NOMO-1 treated with dmso at 0.1 percent for 144 hours (cell line): ENCODE data around the gene B4GALT6.

ENCODE experiments used
- DNase-seq: peaks from one replicate; lab custom pipeline; 2025; ENCODE audit not compliant: unreplicated experiment; lab: John Stamatoyannopoulos, UW

B4GALT6 gene

GRCh38 chr18:31634331-31634713, 50.1 kb downstream of the B4GALT6 start:
- DNase-seq = no peak

GRCh38 chr18:31633392-31634330, 50.7 kb downstream of the B4GALT6 start:
- DNase-seq = no peak

DNA sequence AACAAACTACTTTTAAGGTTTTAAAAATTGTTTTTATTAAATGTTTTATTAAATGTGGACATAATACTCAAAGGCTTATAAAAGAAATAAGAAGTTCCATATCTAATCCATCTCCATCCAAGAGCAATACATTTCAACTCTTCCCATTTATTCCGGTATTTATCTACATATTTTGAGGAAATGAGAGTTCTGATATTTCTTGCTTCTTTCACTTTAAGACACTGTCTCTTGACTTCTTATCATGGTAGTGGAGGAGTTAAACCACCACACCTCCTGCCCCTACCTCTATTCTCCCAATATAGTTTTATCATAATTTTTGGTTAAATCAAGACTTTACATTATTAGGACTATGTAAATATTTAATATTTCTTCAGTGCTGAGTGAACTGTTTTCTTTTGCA, 52.0 kb downstream of the B4GALT6 start:
- no peak for DNase-seq

GRCh38 chr18:31631526-31631925, 52.9 kb downstream of the B4GALT6 start:
- DNase-seq = no peak

DNA sequence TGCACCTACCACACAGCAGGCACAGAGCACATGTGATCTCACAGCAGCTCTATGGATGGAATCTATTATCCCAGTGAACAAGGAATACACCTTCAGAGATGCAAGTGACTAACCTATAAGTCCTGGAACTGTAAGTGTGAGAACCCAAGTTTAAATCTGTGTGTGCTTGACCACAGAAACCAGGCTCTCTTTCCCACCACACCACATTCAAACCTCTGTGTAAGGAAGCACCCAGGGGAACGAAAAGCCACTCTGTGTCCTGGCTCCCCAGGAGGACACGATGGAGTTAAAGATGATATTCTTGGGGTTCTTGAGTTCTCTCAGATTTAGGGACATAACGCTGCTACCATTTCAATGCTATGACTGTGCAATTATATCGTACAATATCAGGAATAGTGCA, 53.8 kb downstream of the B4GALT6 start:
- no peak for DNase-seq

DNA sequence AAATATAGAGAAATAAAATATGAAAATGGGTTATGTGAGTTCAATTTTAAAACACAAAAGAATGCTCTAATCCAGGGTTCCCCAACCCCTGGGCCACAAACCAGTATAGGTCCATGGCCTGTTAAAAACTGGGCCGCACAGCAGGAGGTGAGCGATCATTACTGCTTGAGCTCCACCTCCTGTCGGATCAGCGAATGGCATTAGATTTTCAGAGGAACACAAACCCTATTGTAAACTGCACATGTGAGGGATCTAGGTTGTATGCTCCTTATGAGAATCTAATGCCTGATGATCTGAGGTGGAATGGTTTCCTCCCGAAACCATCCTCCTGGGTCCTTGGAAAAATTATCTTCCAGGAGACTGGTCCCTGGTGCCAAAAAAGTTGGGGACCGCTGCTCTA, 58.0 kb downstream of the B4GALT6 start:
- DNase-seq = no peak

- DNase-seq = no peak
Measured at GRCh38 chr18:31624892-31625640, 59.3 kb downstream of the B4GALT6 start.

- DNase-seq = no peak
Measured at GRCh38 chr18:31619291-31619690, 65.1 kb downstream of the B4GALT6 start.

DNA sequence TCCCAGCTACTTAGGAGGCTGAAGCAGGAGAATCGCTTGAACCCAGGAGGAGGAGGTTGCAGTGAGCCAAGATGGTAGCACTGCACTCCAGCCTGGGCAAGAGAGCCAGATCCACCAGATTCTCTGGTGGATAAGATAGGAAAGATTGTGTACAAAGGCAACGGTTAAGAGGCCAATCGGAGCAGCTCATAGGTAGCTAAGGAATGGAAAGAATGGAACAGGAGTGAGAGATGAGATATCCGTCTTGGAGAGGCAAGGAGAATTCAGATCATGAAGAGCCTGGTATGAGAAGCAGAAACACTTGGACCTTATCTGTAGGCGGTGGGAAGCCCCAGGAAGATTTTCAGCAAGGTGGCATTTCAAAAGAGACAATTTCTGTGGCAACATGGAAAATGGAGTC, 65.6 kb downstream of the B4GALT6 start:
- no peak for DNase-seq

DNA sequence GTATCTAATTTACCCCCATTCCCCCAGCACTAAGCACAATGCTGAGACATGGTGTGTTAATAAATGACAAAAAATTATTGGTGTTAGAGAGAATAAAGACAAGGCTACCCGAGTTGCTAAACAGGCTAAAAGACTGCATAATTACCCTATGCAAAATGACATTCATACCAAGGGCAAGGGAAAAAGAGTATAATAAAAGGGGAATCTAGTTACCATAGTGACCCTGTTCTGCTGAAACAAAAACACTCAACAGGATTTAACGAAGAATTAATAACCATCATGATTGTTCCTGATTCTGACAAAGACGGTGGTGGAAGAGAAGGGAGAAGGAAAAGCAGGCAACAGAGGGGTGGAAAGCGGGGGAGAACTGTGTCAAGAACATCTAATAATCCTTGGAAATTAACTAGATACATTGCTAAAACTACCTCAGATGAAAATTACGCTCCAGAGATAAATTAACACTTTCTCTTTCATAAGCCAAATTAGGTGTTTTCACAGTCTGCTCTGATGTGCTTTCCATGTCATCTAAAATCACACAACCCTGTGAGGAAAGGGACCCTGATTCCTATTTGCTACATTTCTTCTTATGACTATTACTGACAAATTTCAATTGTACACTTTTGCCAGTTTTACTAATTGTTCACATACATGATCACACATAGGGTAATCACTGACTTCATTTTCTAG, 67.2 kb downstream of the B4GALT6 start:
- no peak for DNase-seq

GRCh38 chr18:31616586-31616985, 67.8 kb downstream of the B4GALT6 start:
- DNase-seq = no peak

- no peak for DNase-seq
Measured at GRCh38 chr18:31614044-31614443, 70.3 kb downstream of the B4GALT6 start.

GRCh38 chr18:31612124-31612523, 72.3 kb downstream of the B4GALT6 start:
- DNase-seq = no peak

DNA sequence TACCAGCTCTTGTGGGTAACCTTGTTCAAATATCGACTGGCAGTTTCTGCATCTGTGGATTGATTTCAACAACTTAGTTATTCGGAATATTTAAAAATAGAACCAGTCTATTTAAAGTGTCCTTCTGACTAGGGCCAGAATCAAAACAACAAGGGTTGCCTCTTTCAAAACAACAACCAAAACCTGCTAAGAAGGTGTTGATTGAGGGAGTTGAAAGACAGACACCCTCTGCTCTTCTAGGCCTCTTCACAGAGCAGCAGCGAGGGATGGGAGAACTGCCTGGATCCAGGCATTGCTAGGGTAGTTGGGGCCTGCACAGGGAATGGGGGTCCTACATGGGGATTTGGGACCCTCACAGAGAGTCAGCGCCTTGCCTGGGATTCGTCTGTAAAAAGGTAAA, 72.9 kb downstream of the B4GALT6 start:
- DNase-seq = no peak

DNA sequence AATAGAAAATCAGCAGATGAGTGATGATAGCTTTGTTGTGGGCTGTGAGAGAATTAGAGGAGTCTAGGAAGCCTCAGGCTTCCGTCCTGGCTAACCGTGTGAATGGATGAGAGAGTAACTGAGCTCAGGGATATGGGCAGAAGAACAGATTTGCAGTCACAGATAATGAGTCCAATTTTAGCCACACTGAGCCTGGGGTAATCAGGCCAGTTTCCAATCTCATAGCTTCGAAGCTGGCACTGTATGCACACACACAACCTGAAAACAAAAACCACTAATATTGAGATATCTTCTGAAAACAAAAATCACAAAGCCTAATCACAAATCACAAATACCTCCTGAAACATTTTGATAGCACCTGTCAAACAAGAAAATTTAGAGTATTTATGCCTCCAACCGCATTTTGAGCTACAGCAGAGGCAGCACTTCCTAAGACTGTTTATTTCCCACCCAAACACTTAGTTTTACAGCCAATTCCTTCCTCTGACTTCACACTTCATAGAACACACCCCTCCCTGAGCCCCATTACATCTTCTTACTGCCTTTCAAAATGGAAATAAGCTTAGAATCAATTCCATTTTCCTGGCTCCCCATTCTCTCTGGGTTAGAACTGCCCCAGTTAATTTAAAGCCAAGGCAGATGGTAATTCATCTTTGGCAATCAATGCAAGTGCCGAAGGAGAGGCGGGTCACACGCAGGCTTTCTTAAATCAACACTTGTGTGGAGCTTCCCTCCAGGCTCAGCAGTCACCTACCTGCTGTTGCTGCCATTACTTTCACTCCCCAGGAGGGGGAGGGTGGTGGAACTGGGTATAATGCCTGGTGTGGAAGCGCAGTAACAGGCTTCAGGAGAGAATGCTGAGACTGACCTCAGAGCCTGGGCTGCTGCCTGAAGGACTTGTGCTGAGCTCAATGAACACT, 73.8 kb downstream of the B4GALT6 start:
- no peak for DNase-seq

DNA sequence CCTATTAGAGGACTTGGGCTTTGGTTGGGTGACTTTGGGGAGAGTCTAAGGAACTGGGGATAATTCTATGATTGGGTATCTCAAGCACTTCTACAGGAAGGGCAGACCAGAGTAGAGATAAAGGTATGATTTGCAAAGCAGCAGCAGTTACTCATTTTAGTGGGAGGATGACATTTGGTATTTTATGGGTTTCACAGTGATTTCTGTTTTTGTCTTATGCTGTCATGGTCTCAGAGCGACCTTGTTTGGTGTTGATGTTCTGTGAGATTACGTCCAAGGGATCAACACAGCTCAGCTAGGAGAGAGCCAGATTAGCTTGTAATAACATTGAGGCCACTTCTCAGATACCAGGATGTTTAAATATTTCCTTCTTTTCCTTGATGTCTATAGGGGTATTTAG, 74.5 kb downstream of the B4GALT6 start:
- DNase-seq = no peak

GRCh38 chr18:31607384-31607783, 77.0 kb downstream of the B4GALT6 start:
- no peak for DNase-seq

DNA sequence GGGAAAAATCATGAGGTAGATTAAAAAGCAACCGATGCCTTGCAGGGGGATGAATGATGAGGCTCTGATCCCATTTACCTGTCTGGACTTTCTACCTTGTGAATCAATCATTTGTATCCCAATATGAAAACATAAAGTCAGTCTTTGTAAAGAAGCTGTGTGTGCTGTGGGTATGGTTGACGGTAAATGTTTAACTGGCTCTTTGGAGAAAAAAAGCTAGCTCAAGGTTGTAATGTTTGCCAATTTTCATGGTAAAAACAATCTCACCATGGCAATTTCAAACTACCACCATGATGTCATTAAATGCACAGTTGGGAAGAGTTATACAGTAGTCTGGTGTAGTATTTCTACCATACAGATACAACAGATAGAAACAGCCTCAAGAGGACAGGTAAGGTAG, 78.1 kb downstream of the B4GALT6 start:
- DNase-seq = no peak

DNA sequence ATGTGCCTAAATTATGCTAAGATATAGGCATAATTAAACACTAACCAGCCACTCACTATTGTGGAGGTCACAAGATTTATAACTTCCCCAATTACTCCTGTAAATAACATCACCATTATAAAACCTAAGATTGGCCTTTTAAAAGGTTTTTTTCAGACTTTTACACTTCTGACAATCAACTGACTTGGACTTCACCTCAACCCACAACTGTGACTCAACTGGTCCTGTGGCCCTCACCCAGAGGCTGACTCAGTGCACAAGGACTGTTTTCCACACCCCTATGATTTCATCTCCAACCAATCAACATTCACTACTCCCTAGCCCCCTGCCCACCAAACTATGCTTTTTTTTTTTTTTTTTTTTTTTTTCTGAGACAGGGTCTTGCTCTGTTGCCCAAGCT, 81.1 kb downstream of the B4GALT6 start:
- no peak for DNase-seq

GRCh38 chr18:31598021-31598805, 86.2 kb downstream of the B4GALT6 start:
- DNase-seq = no peak
